HG03558 (cell line): ENCODE results near the gene SIK2.
A peak's percentile ranks its signal among the peaks of the same experiment; 100 is the strongest.

Source experiments
- ATAC-seq: cut with Tn5 transposase; IDR thresholded peaks from one replicate; pipeline ENCODE4 v1.9.1; 2021; ENCODE audit warnings: moderate number of reproducible peaks; ENCODE audit not compliant: unreplicated experiment; ENCODE audit errors: extremely low read depth

SIK2 gene

DNA sequence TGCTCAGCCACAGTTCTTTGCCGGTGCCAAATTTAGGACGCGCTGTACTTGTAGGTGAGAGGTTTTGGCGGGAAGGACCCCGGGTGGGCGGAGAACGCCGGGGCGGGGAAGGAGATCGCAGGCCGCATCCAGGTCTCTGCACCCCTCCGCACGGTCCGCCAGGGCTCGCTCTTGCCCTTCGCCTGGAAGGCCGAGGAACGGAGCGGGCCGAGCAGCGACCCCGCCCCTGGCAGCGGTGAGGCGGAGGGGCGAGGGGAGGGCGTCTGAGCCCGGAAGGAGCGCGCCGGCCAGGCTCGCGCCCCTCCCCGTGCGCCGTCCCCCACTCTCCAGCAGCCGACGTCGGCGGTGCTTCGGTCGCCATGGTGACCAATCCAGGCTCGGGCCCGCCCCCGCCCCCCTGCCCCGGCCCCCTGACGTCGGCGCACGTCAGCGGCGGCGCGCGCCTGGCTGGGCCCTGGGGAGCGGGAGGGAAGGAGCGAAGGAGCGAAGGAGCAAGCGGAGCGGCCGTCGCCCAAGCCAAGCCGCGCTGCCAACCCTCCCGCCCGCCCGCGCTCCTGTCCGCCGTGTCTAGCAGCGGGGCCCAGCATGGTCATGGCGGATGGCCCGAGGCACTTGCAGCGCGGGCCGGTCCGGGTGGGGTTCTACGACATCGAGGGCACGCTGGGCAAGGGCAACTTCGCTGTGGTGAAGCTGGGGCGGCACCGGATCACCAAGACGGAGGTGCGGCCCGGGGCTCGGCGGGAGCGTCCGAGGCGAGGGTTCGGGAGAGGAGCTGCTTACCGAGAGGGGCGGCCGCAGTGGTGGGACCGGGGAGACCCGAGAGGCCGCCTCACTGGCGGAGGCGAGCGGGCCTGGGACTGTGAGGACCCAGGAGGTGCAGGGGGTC lies at the start of gene SIK2:
SIK2 (plus strand) TSS at position 471 of the 886 bp plus-strand sequence; CDS start at position 586, 115 bp downstream.
- peak; percentile 74 for ATAC-seq

DNA sequence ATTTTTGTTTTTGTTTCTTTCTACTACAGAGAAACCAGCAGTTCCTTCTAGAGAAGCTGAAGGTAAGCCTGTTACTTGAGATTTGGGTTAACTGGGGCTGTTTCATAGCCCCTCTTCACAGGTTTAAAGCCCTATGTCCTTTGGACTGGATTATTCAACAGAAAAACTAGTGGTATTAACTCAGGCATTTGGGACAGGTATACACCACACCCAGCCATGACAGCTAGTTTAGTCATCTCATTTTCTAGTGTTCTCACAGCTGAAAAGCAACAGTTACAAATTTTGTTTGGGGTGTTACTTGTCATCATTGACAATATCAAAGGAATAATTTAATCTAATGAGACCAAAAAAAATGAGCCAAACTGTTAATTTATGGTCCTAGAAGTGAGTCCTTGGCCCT lies 47.7 kb upstream of the SIK2 start:
- ATAC-seq: no peak

DNA sequence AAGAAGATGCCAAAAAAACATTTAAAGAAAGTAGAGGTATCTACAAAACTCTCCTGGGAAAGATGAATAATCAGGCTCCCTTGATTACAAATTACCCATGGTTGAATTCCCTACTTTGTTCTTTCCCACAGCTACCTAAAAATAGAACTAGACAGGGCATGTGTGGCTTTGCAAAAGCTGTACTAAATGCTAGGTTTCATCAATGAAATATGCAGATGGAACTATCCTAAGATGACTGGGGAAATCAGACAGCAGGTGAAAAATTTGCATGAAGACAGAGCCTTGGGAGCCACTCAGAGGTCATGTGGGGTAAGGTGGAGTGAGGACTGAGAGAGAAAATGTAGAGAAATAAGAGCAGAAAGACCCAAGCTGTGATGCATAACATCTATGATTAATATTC lies 47.0 kb upstream of the SIK2 start:
- ATAC-seq: no peak

DNA sequence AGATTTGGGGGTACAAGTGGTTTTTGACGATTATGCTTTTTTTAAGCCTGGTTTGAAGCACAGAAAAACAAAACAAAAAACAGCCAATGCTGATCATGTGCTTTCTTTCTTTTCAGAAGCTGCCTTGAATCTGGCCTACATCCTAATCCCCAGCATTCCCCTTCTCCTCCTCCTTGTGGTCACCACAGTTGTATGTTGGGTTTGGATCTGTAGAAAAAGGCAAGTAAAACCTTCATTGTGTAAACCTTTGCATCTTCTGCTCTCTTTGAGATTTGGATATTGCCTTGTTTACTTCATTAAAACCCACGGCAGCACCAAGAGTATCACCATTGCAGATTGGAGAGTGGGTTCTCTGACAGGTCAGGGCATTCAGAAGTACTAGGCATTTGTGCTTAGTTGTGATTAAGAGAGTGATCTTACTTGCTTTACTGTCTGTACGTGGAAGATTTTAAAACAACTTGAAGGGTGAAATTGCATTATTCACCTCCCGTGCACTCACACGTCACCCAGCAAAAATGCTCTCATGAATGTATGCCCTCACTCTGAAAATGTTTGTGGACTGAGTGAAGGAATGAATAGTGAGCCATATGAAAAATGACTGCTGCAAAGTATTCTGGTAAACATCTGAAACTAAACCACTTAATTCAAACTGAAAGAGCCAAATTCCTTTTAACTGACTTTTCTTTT lies 44.7 kb upstream of the SIK2 start:
- no peak for ATAC-seq

DNA sequence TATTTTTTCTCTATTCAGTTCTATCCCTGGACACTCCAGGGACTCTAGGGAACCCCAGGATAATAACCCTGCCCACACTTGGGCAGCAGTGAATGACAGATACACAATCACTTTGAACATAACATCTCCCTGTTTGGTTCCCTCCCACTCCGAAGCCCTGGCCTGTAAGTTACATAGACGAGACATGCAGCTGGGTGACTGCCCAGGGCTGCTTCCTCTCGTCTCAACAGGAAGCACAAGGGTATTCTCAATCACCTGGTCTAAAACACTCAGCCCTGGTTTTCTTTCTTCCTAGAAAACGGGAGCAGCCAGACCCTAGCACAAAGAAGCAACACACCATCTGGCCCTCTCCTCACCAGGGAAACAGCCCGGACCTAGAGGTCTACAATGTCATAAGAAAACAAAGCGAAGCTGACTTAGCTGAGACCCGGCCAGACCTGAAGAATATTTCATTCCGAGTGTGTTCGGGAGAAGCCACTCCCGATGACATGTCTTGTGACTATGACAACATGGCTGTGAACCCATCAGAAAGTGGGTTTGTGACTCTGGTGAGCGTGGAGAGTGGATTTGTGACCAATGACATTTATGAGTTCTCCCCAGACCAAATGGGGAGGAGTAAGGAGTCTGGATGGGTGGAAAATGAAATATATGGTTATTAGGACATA lies 42.3 kb upstream of the SIK2 start:
- no peak for ATAC-seq

DNA sequence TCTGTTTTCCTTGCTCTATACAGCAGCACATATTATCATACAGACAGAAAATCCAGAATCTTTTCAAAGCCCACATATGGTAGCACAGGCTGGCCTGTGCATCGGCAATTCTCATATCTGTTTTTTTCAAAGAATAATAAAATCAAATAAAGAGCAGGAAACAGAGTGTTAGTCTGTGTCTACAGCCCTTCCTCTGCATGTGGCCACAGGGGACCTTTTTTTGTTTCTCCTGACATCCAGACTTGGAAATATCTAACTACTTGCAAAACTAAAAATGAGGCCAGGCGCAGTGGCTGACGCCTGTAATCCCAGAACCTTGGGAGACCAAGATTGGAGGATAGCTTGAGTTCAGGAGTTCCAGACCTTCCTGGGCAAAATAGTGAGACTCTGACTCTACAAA lies 41.4 kb upstream of the SIK2 start:
- ATAC-seq: no peak

DNA sequence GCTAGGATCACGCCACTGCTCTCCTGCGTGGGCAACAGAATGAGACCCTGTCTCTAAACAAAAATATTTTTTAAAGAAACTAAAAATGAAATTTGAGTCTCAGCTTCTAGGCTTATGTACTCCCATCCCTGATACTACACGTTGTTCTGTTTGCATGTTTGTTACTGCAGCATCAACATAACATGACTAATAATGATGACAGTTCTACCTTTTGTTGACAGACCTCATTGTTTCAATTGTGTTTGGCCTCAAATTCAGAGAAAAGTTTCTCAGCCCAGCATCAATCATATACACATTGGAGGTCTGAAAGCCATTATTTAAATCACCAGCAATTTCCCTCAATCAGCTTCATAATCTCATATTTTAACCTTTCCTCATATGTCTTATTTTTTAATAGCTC lies 40.9 kb upstream of the SIK2 start:
- ATAC-seq: no peak

DNA sequence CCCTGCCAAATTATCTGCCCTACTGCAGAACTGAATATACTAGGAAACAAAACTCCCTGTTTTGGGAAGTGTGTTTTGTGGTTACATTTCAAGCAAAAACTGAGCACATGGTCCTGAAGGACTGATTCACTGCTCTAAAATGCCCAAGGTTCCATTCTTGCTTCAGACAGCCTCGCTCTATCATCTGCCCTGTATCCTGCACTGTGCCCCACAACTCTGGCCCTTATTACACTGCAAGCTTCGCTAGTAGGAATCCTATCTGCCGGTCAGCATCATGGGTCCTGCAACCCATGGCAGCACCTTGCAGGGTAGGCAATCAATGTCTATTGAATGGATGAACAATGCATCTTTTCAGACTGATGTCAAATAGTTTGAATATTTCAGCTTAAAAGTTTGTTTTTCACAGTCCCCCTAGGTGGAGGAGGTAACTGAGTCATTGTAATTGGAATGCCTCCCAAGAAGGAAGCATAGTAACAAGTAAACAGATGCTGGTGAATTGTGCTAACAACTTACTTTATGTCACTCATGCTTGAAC lies 40.4 kb upstream of the SIK2 start:
- no peak for ATAC-seq

DNA sequence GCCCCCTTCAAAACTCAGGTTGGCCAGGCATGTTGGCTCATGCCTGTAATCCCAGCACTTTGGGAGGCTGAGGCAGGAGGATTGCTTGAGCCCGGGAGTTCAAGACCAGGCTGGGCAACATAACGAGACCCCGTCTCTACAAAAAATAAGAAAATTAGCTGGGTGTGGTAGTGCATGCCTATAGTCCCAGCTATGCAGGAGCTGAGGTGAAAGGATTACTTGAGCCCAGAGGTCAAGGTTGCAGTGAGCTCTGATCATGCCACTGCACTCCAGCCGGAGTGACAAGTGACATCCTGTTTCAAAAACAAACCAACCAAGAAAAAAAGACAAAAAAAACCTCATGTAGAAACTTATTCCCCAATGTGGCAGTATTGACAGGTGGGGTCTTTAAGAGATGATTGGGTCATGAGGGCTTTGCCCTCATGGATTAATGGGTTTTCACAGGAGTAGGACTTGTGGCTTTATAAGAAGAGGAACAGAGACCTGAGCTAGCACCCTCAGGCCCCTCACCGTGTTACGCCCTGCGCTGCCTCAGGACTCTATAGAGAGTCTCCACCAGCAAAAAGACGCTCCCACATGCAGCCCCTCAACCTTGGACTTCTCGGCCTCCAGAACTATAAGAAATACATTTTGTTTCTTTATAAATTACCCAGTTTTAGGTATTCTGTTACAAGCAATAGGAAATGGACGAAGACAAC lies 39.4 kb upstream of the SIK2 start:
- no peak for ATAC-seq

DNA sequence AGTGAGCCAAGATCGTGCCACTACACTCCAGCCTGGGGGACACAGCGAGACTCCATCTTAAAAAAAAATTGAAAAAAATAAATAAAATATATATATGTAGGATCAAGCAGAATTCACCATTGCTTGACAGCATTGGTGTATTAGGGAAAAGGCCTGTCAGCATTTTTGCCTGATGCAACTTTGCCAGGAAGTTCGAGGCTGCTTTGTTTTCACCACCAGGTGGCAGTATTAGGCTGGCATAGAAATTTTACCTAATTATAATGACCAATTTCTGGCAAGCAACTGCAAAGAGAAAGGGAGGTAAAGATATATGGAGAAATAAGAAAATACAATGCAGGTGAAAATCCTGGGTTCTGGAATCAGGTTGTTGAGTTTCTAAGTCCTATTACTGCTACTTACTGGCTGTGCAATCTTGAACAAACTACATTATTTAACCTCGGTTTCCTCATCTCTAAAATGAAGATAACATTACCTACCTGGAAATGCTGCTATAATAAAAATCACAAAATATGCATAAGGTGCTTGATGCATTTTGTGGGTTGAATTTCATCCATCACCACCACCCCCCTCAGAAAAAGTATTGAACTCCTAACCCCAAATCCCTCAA lies 37.0 kb upstream of the SIK2 start:
- no peak for ATAC-seq

DNA sequence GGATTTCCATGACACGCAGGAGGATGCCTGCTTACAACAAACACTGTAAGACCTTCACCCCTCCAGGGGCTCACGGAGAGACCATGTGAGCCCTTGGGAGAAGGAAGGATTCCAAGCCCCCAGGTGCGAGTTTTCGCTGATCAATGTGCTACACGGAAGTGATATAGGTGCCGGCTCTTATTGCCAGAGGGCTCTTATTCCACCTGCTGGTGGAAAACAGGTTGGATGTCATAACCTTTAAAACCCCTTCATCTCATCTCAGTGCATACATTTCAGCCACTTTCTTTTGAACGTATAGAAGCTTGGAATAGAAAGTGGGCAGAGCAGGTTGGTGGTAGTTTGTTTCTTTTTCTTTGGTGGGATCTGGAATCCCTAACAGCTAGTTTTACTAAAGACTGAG lies 35.9 kb upstream of the SIK2 start:
- no peak for ATAC-seq

DNA sequence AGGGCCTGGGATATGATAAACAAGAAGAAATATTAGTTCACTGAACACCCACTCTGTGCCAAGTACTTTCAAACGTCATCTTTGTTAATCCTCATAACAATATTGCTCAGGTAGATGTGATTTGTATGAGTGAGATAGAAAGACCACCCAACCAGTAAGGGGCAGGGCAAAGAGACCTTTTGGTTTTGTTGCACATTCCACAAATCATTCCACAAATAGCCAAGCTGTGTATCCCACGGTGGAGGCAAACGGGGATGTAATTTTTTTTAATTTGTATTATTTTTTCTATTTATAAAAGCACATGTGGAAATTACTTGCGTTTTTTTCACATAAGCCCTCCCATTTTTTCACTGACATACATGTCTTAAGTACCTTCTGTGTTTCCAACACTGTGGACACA lies 32.8 kb upstream of the SIK2 start:
- ATAC-seq: no peak

DNA sequence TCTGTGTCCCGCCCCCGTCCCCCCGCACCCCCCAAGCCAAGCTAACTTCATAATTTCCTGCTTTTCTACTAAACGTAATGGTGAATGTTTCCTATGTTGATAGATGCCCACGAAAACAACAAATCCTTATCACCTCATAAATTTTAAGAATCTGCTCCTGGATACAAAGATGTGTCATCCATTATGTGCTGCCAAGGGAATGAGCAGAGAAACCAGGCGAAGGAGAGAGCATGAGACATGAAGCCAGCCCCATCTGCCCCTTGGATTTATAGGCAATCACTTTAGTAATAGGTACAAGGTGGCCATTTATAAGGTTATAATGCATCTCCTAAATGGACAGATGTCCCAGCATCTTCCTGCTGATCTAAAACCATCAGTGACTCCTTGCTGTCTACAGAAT lies 31.5 kb upstream of the SIK2 start:
- ATAC-seq: no peak

DNA sequence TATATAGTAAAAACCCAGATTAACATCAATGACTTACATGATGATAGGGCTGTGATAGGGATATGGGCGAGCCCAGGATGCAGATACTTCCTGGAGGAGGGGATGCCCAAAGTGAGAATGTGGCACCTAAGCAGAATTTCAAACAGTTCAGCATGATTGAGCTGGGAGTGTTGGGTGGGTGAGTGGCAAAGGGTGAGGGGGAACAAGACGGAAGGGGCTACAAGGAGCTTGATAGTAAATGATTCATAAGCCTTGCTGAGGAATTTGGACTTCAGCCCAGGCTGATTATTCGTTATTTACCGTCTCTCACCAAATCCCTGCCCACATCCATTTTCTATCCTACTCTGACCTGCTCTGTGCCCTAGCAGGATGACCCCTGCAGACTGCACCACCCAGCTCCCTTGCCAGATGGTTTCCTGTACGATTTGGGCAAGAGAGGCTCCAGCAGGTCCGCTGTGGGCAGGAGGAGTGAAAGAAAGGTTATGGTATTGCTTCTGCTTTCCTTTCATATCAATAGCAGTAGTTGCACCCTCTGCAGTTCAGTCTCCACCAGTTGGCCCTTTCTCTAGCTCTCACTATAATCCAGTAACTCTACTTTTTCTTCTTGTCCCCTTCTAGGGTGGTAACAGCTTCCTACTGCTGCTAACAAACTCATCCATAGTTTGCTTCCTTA lies 30.3 kb upstream of the SIK2 start:
- no peak for ATAC-seq

DNA sequence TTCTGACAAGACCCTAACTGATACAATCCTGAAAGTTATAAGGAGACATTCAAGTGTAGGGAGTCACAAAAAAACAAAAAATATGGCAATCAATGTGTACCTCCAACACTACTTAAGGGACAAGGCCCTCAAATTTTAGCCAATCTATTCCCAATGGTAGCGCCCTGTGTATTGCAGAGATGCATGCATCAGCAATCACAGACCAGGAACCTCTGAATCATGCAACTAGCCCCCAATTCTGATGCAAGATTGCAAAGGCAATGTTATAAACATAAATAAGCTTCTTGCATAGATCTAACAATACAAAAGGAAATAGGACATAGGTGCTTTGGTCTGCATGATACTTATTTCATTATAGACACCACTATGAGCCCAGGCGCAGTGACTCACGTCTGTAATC lies 29.7 kb upstream of the SIK2 start:
- ATAC-seq: no peak

DNA sequence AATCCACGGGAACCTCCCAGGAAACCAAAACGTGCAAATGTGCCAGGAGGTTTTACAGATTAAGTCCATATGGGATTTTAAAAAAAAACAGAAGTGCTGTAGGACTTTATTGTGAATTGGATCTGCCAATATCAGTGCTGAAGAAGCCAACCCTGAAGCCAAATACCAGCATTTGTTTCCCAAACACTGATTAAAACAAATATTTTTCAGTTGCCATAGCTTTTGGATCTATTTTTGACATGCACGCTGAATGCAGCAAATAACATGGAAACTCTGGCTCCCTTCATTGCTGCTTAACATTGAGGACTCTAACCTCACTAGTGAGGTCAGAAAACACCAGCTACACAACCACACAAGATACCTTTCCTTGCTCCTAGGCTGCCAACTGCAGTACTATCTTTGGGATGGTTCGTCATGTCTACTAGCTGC lies 28.4 kb upstream of the SIK2 start:
- no peak for ATAC-seq

DNA sequence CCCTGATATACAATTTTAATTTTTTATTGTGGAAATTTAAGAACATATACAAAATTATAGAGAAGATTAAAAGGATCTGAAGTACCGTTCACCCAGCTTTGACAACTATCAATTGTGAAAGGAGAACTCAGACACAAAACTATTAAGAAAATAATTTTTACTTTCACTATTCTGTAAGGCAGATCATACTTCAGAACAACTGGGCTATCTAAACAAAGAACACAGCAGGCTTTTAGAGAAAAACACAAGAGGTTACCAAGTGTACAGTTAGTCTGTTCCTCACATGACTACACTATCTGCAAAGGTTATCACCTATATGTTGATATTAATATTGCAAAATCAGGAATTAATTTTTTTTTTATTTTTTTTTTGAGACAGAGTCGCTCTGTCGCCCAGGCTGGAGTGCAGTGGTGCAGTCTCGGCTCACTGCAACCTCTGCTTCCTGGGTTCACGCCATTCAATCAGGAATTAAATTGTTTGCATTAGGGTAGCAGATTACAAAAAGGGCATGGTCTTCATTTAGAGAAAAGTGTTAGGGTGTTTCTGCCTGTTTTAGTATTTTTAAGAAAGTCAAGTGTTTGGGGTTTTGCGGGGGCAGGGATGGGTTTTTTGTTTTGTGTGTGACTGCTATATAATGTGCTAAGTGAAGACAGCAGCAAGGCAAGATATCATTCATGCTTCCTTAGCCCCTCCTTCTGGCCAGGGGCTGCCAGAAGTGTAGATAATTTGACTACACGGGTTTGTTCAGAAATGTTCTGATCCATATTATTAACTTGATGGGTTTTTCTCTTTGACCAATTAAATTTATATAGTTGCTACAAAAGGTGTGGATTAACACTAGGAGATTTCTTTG lies 27.6 kb upstream of the SIK2 start:
- no peak for ATAC-seq

DNA sequence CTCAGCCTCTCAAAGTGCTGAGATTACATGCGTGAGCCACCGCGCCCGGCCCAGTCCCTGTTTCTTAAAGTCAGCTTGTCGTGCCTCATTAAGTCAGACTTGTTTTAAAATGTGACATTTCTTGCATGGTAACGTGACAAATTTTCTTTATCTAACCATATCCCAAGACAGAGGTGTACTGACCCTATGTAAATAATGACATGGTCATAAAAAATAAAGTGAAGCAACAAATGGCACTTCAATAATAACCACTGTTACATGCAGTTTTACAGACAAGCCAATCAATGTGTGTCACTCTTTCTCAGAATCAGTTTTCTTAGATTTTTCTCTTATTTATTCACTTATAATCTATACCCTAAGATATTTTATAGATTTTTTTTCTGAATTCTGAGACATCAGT lies 26.5 kb upstream of the SIK2 start:
- ATAC-seq: no peak

DNA sequence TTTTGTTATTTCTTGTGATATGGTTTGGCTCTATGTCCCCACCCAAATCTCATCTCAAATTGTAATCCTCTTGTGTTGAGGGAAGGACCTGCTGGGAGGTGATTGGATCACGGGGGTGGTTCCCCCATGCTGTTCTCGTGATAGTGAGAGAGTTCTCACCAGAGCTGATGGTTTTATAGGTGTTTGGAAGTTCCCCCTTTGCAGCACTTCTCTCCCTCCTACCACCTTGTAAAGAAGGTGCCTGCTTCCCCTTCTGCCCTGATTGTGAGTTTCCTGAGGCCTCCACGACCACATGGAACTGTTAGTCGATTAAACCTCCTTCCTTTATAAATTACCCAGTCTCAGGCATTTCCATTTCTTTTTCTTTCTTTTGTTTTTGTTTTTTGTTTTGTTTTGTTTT lies 24.4 kb upstream of the SIK2 start:
- no peak for ATAC-seq
